NK-92 (cell line): ENCODE measurements around the gene ELOVL5.

Source experiments
- DNase-seq: peaks from one replicate; lab custom pipeline; 2025; ENCODE audit not compliant: unreplicated experiment; lab: John Stamatoyannopoulos, UW

ELOVL5 gene

GRCh38 chr6:53280207-53280606 lies 68.5 kb downstream of the ELOVL5 start:
- no peak for DNase-seq

GRCh38 chr6:53279293-53279692 lies 69.5 kb downstream of the ELOVL5 start:
- DNase-seq = no peak

- DNase-seq = no peak
Observed at GRCh38 chr6:53273370-53273769, 75.4 kb downstream of the ELOVL5 start.

- no peak for DNase-seq
Observed at GRCh38 chr6:53269827-53270226, 78.9 kb downstream of the ELOVL5 start.

GRCh38 chr6:53268858-53269608 lies 79.7 kb downstream of the ELOVL5 start:
- DNase-seq = no peak

GRCh38 chr6:53266553-53267090 lies 82.1 kb downstream of the ELOVL5 start:
- no peak for DNase-seq

- DNase-seq = no peak
Observed at GRCh38 chr6:53264915-53265607, 83.7 kb downstream of the ELOVL5 start.

- DNase-seq = no peak
Observed at GRCh38 chr6:53264337-53264736, 84.4 kb downstream of the ELOVL5 start.

- no peak for DNase-seq
Observed at GRCh38 chr6:53263917-53264316, 84.8 kb downstream of the ELOVL5 start.

GRCh38 chr6:53259860-53260580 lies 88.7 kb downstream of the ELOVL5 start:
- no peak for DNase-seq

- no peak for DNase-seq
Observed at GRCh38 chr6:53258774-53259155, 90.0 kb downstream of the ELOVL5 start.

GRCh38 chr6:53258076-53258773 lies 90.5 kb downstream of the ELOVL5 start:
- no peak for DNase-seq

- no peak for DNase-seq
Observed at GRCh38 chr6:53257533-53257932, 91.2 kb downstream of the ELOVL5 start.

GRCh38 chr6:53257001-53257400 lies 91.7 kb downstream of the ELOVL5 start:
- DNase-seq = no peak

- no peak for DNase-seq
Observed at GRCh38 chr6:53252177-53252692, 96.5 kb downstream of the ELOVL5 start.

GRCh38 chr6:53251033-53251672 lies 97.6 kb downstream of the ELOVL5 start:
- DNase-seq = no peak

- no peak for DNase-seq
Observed at GRCh38 chr6:53250176-53251032, 98.3 kb downstream of the ELOVL5 start.

GRCh38 chr6:53246924-53247323 lies 101.8 kb downstream of the ELOVL5 start:
- DNase-seq = no peak

- DNase-seq = no peak
Observed at GRCh38 chr6:53244958-53245357, 103.8 kb downstream of the ELOVL5 start.
